Fibroblast of pulmonary artery (primary cell): ENCODE measurements around the gene TTC1.

ENCODE experiments used
- DNase-seq: peaks from one replicate; pipeline ENCODE4 v3.0.0-alpha.2; 2010; ENCODE audit warnings: low read depth
- H3K4me3 ChIP-seq: replicated peaks from 2 replicates; pipeline ENCODE4 v1.5.1; 2011; ENCODE audit warnings: low read depth, mild to moderate bottlenecking, control low read depth, low read length, moderate library complexity
- CTCF ChIP-seq: IDR thresholded peaks from 2 replicates; pipeline ENCODE4 v1.5.1; 2011; ENCODE audit warnings: mild to moderate bottlenecking, control low read depth, low read length, inconsistent platforms; ENCODE audit errors: missing control alignments

The TTC1 gene

GRCh38 chr5:159976921-159977320 lies 32.0 kb upstream of the TTC1 start:
- H3K4me3 ChIP-seq: no peak overlapping the region
- TF ChIP-seq CTCF: no peak
- DNase-seq: no peak

GRCh38 chr5:159978358-159978757 lies 30.6 kb upstream of the TTC1 start:
- DNase-seq: no peak
- TF ChIP-seq CTCF: no peak
- H3K4me3 ChIP-seq: no peak overlapping the region

- no peak for TF ChIP-seq CTCF
- no peak overlapping the region for H3K4me3 ChIP-seq
These were observed 26.3 kb upstream of the TTC1 start for GRCh38 chr5:159982421-159983173.

GRCh38 chr5:159987031-159987674 lies 21.8 kb upstream of the TTC1 start:
- DNase-seq: peak; percentile 70
- peak overlapping the region; percentile 46 for H3K4me3 ChIP-seq
- peak; percentile 71 for TF ChIP-seq CTCF

More at GRCh38 chr5:159982421-159983173, 26.3 kb upstream of the TTC1 start:
- no peak for DNase-seq

- no peak for DNase-seq
- TF ChIP-seq CTCF: peak; percentile 4
- no peak overlapping the region for H3K4me3 ChIP-seq
These were observed 18.4 kb upstream of the TTC1 start for GRCh38 chr5:159990506-159990905.

GRCh38 chr5:159992566-159992965 lies 16.4 kb upstream of the TTC1 start:
- no peak for TF ChIP-seq CTCF
- H3K4me3 ChIP-seq: no peak overlapping the region
- DNase-seq: no peak
